Measurements from ENCODE around the gene OOSP1. TPM values are rescaled to one million over a fixed set of nuclear protein-coding genes. Genes with fewer than 3 reads are reported as not detected.

OOSP1 gene
- total RNA-seq, 1 experiment from 2014 or later, result not detected

Other genes starting within 250 kb of the OOSP1 start
- gene OR10V1, start 224.6 kb upstream of the OOSP1 start, total RNA-seq (2014; rRNA removed; shearing (Covaris generic)), result not detected in 2 replicates
- gene STX3, start 183.1 kb upstream of the OOSP1 start, total RNA-seq (2014; rRNA removed; shearing (Covaris generic)), result 23.9 and 32.0 TPM in 2 replicates
- gene MRPL16, start 127.7 kb upstream of the OOSP1 start, total RNA-seq (2014; rRNA removed; shearing (Covaris generic)), result 60.8 and 76.6 TPM in 2 replicates
- not detected in 2 replicates for gene CBLIF, start 92.9 kb upstream of the OOSP1 start, total RNA-seq (2014; rRNA removed; shearing (Covaris generic))
- gene TCN1, start 71.9 kb upstream of the OOSP1 start, total RNA-seq (2014; rRNA removed; shearing (Covaris generic)), result 0.29 TPM in 1 of 2 replicates, not detected in the other
- not detected in 2 replicates for gene OOSP3, start 59.6 kb upstream of the OOSP1 start, total RNA-seq (2014; rRNA removed; shearing (Covaris generic))
- gene OOSP4A, start 25.6 kb downstream of the OOSP1 start, total RNA-seq (2014; rRNA removed; shearing (Covaris generic)), result not detected in 2 replicates
- not detected in 2 replicates for gene OOSP4B, start 78.7 kb downstream of the OOSP1 start, total RNA-seq (2014; rRNA removed; shearing (Covaris generic))
- not detected in 2 replicates for gene OOSP2, start 102.0 kb downstream of the OOSP1 start, total RNA-seq (2014; rRNA removed; shearing (Covaris generic))
- gene MS4A3, start 118.2 kb downstream of the OOSP1 start, total RNA-seq (2014; rRNA removed; shearing (Covaris generic)), result not detected in 2 replicates
- not detected in 2 replicates for gene MS4A2, start 150.2 kb downstream of the OOSP1 start, total RNA-seq (2014; rRNA removed; shearing (Covaris generic))
- gene MS4A6A, start 244.7 kb downstream of the OOSP1 start, total RNA-seq (2014; rRNA removed; shearing (Covaris generic)), result not detected in 2 replicates